Type B pancreatic cell (in vitro differentiated cells): ENCODE measurements around the gene VSNL1. TPM values are rescaled to one million over a fixed set of nuclear protein-coding genes. Genes with fewer than 3 reads are reported as not detected.

Experiments
- DNase-seq: peaks from one replicate; pipeline ENCODE4 v3.0.0; 2021; ENCODE audit warnings: mixed read lengths; ENCODE audit not compliant: unreplicated experiment; ENCODE audit errors: extremely low spot score
- H3K27ac Mint-ChIP-seq: 2 replicates; pipeline ENCODE4 v1.8.0; 2021; ENCODE audit warnings: mild to moderate bottlenecking, mixed read lengths
- H3K27me3 Mint-ChIP-seq: 2 replicates; pipeline ENCODE4 v1.8.0; 2021; ENCODE audit warnings: mixed read lengths
- H3K36me3 Mint-ChIP-seq: 2 replicates; pipeline ENCODE4 v1.8.0; 2021; ENCODE audit warnings: mixed read lengths
- H3K4me1 Mint-ChIP-seq: one replicate; pipeline ENCODE4 v1.8.0; 2021; ENCODE audit warnings: mixed read lengths; ENCODE audit not compliant: unreplicated experiment
- H3K4me3 Mint-ChIP-seq: 2 replicates; pipeline ENCODE4 v1.8.0; 2021; ENCODE audit warnings: mild to moderate bottlenecking, mixed read lengths
- H3K9me3 Mint-ChIP-seq: 2 replicates; pipeline ENCODE4 v1.8.0; 2021; ENCODE audit warnings: mixed read lengths
- total RNA-seq: library from RNA; stranded (reverse); gene quantifications from 2 replicates; pipeline ENCODE4 v1.2.1, GENCODE V29; 2021; ENCODE audit warnings: low replicate concordance
- TF ChIP-seq, protein P1 (sequence below): fragments of 200-600 bp; sonication (generic); conservative IDR thresholded peaks from 2 replicates; pipeline ENCODE4 v1.5.0; 2021; ENCODE audit warnings: antibody characterized with exemption, mild to moderate bottlenecking

The VSNL1 gene
- total RNA-seq, 1 donor from 2014 or later, result 4.6 TPM

DNA sequence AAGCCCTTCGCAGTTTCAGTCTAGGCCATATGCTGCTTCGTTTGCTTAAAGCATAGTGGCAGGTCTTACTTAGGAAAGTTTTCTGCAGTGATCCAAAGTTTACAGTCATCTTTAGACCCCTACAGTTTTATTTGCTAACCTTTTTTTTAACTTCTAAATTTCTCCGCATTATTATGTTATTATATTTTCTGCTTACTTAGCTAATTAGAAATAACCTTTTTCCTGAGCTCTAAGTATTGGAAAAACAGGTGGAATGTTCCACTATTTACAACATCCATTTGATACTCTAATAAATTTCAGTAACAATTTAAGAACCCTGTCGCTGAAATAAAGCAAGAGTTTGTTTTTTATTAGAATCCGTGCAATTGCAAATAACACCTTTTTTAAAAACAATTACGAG lies 18.2 kb upstream of the VSNL1 start:
- Mint-ChIP-seq H3K9me3 (no peaks in the 10 kb centered on the region), H3K27ac (no peak overlapping the region), H3K36me3 (no peaks in the 10 kb centered on the region), H3K4me3 (no peak overlapping the region), H3K27me3 (peaks cover 21% of the 10 kb centered on the region), H3K4me1 (peaks cover 6% of the 10 kb centered on the region)
- DNase-seq, result no peak
- TF ChIP-seq, protein P1, sequence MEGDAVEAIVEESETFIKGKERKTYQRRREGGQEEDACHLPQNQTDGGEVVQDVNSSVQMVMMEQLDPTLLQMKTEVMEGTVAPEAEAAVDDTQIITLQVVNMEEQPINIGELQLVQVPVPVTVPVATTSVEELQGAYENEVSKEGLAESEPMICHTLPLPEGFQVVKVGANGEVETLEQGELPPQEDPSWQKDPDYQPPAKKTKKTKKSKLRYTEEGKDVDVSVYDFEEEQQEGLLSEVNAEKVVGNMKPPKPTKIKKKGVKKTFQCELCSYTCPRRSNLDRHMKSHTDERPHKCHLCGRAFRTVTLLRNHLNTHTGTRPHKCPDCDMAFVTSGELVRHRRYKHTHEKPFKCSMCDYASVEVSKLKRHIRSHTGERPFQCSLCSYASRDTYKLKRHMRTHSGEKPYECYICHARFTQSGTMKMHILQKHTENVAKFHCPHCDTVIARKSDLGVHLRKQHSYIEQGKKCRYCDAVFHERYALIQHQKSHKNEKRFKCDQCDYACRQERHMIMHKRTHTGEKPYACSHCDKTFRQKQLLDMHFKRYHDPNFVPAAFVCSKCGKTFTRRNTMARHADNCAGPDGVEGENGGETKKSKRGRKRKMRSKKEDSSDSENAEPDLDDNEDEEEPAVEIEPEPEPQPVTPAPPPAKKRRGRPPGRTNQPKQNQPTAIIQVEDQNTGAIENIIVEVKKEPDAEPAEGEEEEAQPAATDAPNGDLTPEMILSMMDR, result no peak

DNA sequence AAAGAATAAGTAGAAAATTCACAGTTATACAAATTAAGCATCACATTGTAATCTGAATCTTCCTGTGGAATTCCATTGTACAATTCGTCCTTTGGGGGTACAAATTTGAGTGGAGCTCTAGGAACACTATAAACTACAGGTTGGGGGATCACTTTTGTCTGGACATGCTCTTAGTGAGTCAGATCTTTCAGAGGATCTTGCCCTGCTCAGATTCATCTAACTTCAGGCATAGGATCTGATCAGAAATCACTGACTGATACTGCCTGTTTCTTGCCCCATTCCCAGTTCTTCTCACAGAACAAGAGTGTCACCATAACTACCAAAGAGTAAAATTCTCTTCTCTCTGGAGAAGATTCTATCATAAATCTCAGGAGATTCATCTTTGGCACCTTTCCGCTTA lies 10.7 kb upstream of the VSNL1 start:
- Mint-ChIP-seq H3K9me3 (no peaks in the 10 kb centered on the region), H3K4me3 (no peak overlapping the region), H3K4me1 (no peaks in the 10 kb centered on the region), H3K27ac (no peak overlapping the region), H3K27me3 (peaks cover 18% of the 10 kb centered on the region), H3K36me3 (no peaks in the 10 kb centered on the region)
- DNase-seq, result no peak
- TF ChIP-seq, protein P1, result no peak

DNA sequence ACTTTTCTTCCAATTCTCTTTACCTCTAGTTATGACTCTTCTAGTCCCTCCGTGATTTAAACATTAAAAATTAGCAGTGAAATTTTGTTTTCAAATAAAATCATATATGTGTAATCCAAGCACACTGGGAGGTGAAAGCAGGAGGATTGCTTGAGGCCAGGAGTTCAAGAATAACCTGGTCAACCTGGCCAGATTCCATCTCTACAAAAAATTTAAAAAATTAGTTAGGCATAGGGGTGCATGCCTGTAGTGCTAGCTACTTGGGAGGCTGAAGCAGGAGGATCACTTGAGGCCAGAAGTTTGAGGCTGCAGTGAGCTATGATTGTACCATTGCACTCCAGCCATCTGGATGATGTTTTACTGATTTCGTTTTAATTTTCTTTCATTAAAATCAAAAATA lies 7.0 kb upstream of the VSNL1 start:
- TF ChIP-seq, protein P1, result no peak
- no peak for DNase-seq
- H3K27ac Mint-ChIP-seq, result no peak overlapping the region
- no peaks in the 10 kb centered on the region for H3K9me3 Mint-ChIP-seq
- no peaks in the 10 kb centered on the region for H3K36me3 Mint-ChIP-seq
- peaks cover 46% of the 10 kb centered on the region for H3K27me3 Mint-ChIP-seq
- H3K4me1 Mint-ChIP-seq, result peaks cover 5% of the 10 kb centered on the region
- H3K4me3 Mint-ChIP-seq, result no peak overlapping the region

GRCh38 chr2:17536416-17536815 lies 4.1 kb upstream of the VSNL1 start:
- H3K4me3 Mint-ChIP-seq, result peak overlapping the region; percentile 24
- no peak overlapping the region for H3K27ac Mint-ChIP-seq
- DNase-seq, result no peak
- H3K4me1 Mint-ChIP-seq, result peaks cover 16% of the 10 kb centered on the region
- H3K36me3 Mint-ChIP-seq, result no peaks in the 10 kb centered on the region
- no peaks in the 10 kb centered on the region for H3K9me3 Mint-ChIP-seq
- H3K27me3 Mint-ChIP-seq, result peaks cover 59% of the 10 kb centered on the region
- TF ChIP-seq, protein P1, result no peak

- peak overlapping the region; percentile 93 for H3K4me3 Mint-ChIP-seq
- H3K4me1 Mint-ChIP-seq, result peaks cover 23% of the 10 kb centered on the region
- peaks cover 65% of the 10 kb centered on the region for H3K27me3 Mint-ChIP-seq
- TF ChIP-seq, protein P1, result no peak
- peak overlapping the region; percentile 68 for H3K27ac Mint-ChIP-seq
- DNase-seq, result no peak
- no peaks in the 10 kb centered on the region for H3K9me3 Mint-ChIP-seq
- no peaks in the 10 kb centered on the region for H3K36me3 Mint-ChIP-seq
These were observed 2.3 kb upstream of the VSNL1 start for GRCh38 chr2:17538022-17538843.
